C4-2B (cell line): Measurements from ENCODE around the gene COP1.

Experiments
- ZFX ChIP-seq: fragments of 450-650 bp; IDR thresholded peaks from 2 replicates; pipeline ENCODE4 v1.6.1; 2017
- TF ChIP-seq, protein P1 (sequence below): fragments of 450-650 bp; conservative IDR thresholded peaks from 2 replicates; pipeline ENCODE4 v1.5.1; 2017; ENCODE audit warnings: mild to moderate bottlenecking

DNA sequence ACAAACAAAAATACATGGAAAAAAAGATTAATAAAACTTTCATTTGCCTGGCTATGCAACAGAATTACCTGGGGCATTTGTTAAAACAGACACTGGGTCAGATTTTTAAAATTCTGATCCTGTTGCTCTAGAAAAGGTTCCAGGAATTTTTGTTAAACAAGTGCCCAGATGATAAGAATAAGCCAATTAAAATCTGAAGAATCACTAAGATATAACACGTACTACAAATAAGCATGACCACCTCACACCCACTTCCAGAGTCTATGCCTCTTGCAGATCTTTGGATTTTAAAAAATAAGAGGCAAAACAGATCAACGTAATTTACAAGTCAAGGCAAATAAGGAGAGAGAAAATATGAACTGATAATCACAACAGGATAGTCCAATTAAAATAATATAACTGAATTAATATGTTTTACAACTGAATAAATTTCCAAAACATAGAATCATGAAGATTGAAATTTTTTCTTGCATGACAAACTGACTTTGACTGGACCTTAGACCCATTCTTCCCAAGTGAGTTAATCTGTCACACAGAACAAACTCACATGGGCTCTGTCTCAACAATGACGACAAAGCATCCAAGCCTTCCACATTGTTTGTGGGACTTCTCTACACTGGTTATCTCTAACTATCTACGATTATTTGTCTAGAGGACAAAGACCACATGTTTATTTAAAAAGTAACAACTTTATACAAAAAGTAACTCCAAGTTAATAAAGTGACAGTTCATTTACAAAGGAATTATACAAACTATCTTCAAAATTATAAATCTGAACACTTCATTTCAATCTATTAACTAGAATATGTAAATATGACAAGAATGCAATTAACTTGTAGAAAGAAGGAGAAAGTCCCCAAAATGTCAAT lies 56.9 kb downstream of the COP1 start:
- TF ChIP-seq, protein P1, sequence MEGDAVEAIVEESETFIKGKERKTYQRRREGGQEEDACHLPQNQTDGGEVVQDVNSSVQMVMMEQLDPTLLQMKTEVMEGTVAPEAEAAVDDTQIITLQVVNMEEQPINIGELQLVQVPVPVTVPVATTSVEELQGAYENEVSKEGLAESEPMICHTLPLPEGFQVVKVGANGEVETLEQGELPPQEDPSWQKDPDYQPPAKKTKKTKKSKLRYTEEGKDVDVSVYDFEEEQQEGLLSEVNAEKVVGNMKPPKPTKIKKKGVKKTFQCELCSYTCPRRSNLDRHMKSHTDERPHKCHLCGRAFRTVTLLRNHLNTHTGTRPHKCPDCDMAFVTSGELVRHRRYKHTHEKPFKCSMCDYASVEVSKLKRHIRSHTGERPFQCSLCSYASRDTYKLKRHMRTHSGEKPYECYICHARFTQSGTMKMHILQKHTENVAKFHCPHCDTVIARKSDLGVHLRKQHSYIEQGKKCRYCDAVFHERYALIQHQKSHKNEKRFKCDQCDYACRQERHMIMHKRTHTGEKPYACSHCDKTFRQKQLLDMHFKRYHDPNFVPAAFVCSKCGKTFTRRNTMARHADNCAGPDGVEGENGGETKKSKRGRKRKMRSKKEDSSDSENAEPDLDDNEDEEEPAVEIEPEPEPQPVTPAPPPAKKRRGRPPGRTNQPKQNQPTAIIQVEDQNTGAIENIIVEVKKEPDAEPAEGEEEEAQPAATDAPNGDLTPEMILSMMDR: no peak
- no peak for TF ChIP-seq ZFX
